IMR-90 (cell line): ENCODE data around the gene TEK. TPM values are rescaled to one million over a fixed set of nuclear protein-coding genes. Genes with fewer than 3 reads are reported as not detected.

ENCODE experiments used
- ATAC-seq: fragments of 200-7000 bp; cut with Tn5 transposase; 2 replicates; pipeline ENCODE4 v1.9.1; 2020; ENCODE audit warnings: low read depth, mild to moderate bottlenecking, moderate library complexity
- BruUV-seq: library from RNA; stranded (reverse); fragments of 400-500 nt; replicated peaks from 2 replicates; lab custom pipeline; 2021; lab: Mats Ljungman, UMichigan
- CTCF ChIA-PET: fragments of 300-600 bp; formaldehyde crosslinking; extraction: SDS; loops from one replicate; lab custom pipeline; 2021; ENCODE audit warnings: antibody characterized with exemption; lab: Yijun Ruan, JAX
- POLR2A ChIA-PET: fragments of 300-600 bp; sonication (Branson Sonifier 250); formaldehyde crosslinking; loops from one replicate; lab custom pipeline; 2022; ENCODE audit warnings: antibody characterized with exemption; ENCODE audit not compliant: unreplicated experiment; lab: Charles Lee
- DNase-seq: peaks from one replicate; pipeline ENCODE4 v3.0.0; 2013
- H2AFZ ChIP-seq: replicated peaks from 2 replicates; pipeline ENCODE3; 2013; ENCODE audit warnings: low read length, mild to moderate bottlenecking; ENCODE audit not compliant: poor library complexity
- H2AK5ac ChIP-seq: 2 replicates; pipeline ENCODE4 v1.6.1; 2013; ENCODE audit warnings: low read depth, low read length, inconsistent platforms
- H2AK9ac ChIP-seq: replicated peaks from 2 replicates; pipeline ENCODE3; 2013; ENCODE audit warnings: mild to moderate bottlenecking, low read depth, low read length, moderate library complexity; ENCODE audit not compliant: poor library complexity
- H2BK120ac ChIP-seq: 2 replicates; pipeline ENCODE4 v1.6.1; 2013; ENCODE audit warnings: low read depth, low read length, inconsistent platforms
- H2BK15ac ChIP-seq: 3 replicates; pipeline ENCODE4 v1.6.1; 2013; ENCODE audit warnings: low read depth, low read length, inconsistent platforms
- H2BK20ac ChIP-seq: 2 replicates; pipeline ENCODE4 v1.6.1; 2013; ENCODE audit warnings: low read depth, mild to moderate bottlenecking, inconsistent platforms, low read length, moderate library complexity
- H2BK5ac ChIP-seq: 2 replicates; pipeline ENCODE4 v1.6.1; 2013; ENCODE audit warnings: mild to moderate bottlenecking, low read depth, low read length, inconsistent platforms; ENCODE audit not compliant: poor library complexity, severe bottlenecking
- H3K14ac ChIP-seq: replicated peaks from 2 replicates; pipeline ENCODE4 v1.6.1; 2013; ENCODE audit warnings: low read depth, low read length, inconsistent platforms
- H3K18ac ChIP-seq: 2 replicates; pipeline ENCODE4 v1.6.1; 2013; ENCODE audit warnings: low read depth, low read length, control low read depth
- H3K23ac ChIP-seq: 2 replicates; pipeline ENCODE4 v1.6.1; 2013; ENCODE audit warnings: low read depth, low read length, inconsistent platforms
- H3K27ac ChIP-seq: 2 replicates; pipeline ENCODE4 v1.5.1; 2013; ENCODE audit warnings: mild to moderate bottlenecking, control low read depth, low read length; ENCODE audit not compliant: insufficient read depth
- H3K27me3 ChIP-seq: 2 replicates; pipeline ENCODE4 v1.6.1; 2013; ENCODE audit warnings: low read length; ENCODE audit not compliant: control insufficient read depth, insufficient read depth
- H3K36me3 ChIP-seq: 2 replicates; pipeline ENCODE4 v1.6.1; 2013; ENCODE audit warnings: low read length, mixed read lengths; ENCODE audit not compliant: control insufficient read depth, insufficient read depth
- H3K4ac ChIP-seq: 2 replicates; pipeline ENCODE4 v1.6.1; 2013; ENCODE audit warnings: low read depth, low read length, inconsistent platforms
- H3K4me1 ChIP-seq: 2 replicates; pipeline ENCODE4 v1.6.1; 2013; ENCODE audit warnings: low read length, mixed read lengths; ENCODE audit not compliant: control insufficient read depth, insufficient read depth
- H3K4me2 ChIP-seq: 2 replicates; pipeline ENCODE4 v1.6.1; 2013; ENCODE audit warnings: low read depth, mild to moderate bottlenecking, control low read depth, low read length, moderate library complexity
- H3K4me3 ChIP-seq: 2 replicates; pipeline ENCODE4 v1.5.1; 2013; ENCODE audit warnings: low read depth, mild to moderate bottlenecking, control low read depth, low read length, moderate library complexity; ENCODE audit not compliant: insufficient read depth
- H3K56ac ChIP-seq: 2 replicates; pipeline ENCODE4 v1.6.1; 2013; ENCODE audit warnings: low read length, inconsistent platforms; ENCODE audit not compliant: insufficient read depth; ENCODE audit errors: extremely low read depth
- H3K79me1 ChIP-seq, 2 experiments: 2 replicates each; pipeline ENCODE4 v1.6.1; 2013; ENCODE audit warnings: low read length in 2 of 2, inconsistent platforms in 1 of 2, low read depth in 1 of 2
- H3K9ac ChIP-seq: 2 replicates; pipeline ENCODE4 v1.6.1; 2013; ENCODE audit warnings: low read depth, low read length, control low read depth
- H3K9me1 ChIP-seq: 2 replicates; pipeline ENCODE4 v1.6.1; 2013; ENCODE audit warnings: low read length, inconsistent platforms; ENCODE audit not compliant: insufficient read depth
- H3K9me3 ChIP-seq: 2 replicates; pipeline ENCODE4 v1.6.1; 2013; ENCODE audit warnings: low read length; ENCODE audit not compliant: control insufficient read depth, insufficient read depth
- H4K20me1 ChIP-seq: 2 replicates; pipeline ENCODE4 v1.6.1; 2013; ENCODE audit warnings: low read length, inconsistent platforms; ENCODE audit not compliant: insufficient read depth
- H4K5ac ChIP-seq: 2 replicates; pipeline ENCODE4 v1.6.1; 2013; ENCODE audit warnings: mild to moderate bottlenecking, low read depth, low read length, control low read depth
- H4K8ac ChIP-seq, 2 experiments: 2 replicates each; pipeline ENCODE4 v1.6.1; 2013; ENCODE audit warnings: low read depth in 2 of 2, low read length in 2 of 2, control low read depth in 1 of 2, inconsistent platforms in 1 of 2
- H4K91ac ChIP-seq: 2 replicates; pipeline ENCODE4 v1.6.1; 2013; ENCODE audit warnings: low read depth, low read length, inconsistent platforms; ENCODE audit not compliant: insufficient read depth
- BHLHE40 ChIP-seq: fragments of 150-350 bp; IDR thresholded peaks from 2 replicates; pipeline ENCODE4 v1.6.1; 2016; ENCODE audit warnings: mild to moderate bottlenecking, low read depth, low read length
- CEBPB ChIP-seq: IDR thresholded peaks from 2 replicates; pipeline ENCODE4 v1.6.1; 2012; ENCODE audit warnings: low read depth, low read length, improper control_type of control experiment
- CHD1 ChIP-seq: IDR thresholded peaks from 2 replicates; pipeline ENCODE4 v1.6.1; 2012; ENCODE audit warnings: low read depth, low read length, improper control_type of control experiment
- MAFK ChIP-seq: IDR thresholded peaks from 2 replicates; pipeline ENCODE4 v1.6.1; 2012; ENCODE audit warnings: low read depth, low read length, improper control_type of control experiment
- MAZ ChIP-seq: IDR thresholded peaks from 2 replicates; pipeline ENCODE4 v1.6.1; 2012; ENCODE audit warnings: low read depth, mild to moderate bottlenecking, low read length, improper control_type of control experiment, moderate library complexity, borderline replicate concordance
- MXI1 ChIP-seq: IDR thresholded peaks from 2 replicates; pipeline ENCODE4 v1.6.1; 2012; ENCODE audit warnings: low read depth, mild to moderate bottlenecking, low read length, moderate library complexity, borderline replicate concordance
- NFE2L2 ChIP-seq: fragments of 150-350 bp; IDR thresholded peaks from 2 replicates; pipeline ENCODE4 v1.6.1; 2016; ENCODE audit warnings: low read depth, mild to moderate bottlenecking, low read length
- RCOR1 ChIP-seq: IDR thresholded peaks from 2 replicates; pipeline ENCODE4 v1.6.1; 2012; ENCODE audit warnings: mild to moderate bottlenecking, low read length, improper control_type of control experiment; ENCODE audit not compliant: insufficient replicate concordance
- RFX5 ChIP-seq: IDR thresholded peaks from 2 replicates; pipeline ENCODE4 v1.8.0; 2012; ENCODE audit warnings: low read depth, mild to moderate bottlenecking, low read length, moderate library complexity
- SMC3 ChIP-seq: fragments of 150-350 bp; IDR thresholded peaks from 2 replicates; pipeline ENCODE4 v1.6.1; 2016; ENCODE audit warnings: low read depth, mild to moderate bottlenecking, antibody characterized with exemption, low read length, moderate library complexity
- WGBS, 2 experiments: methylation state at CpG; one replicate each; pipeline versions ENCODE4 v1.1.5 to v1.1.7; 2013; ENCODE audit warnings: missing lambda C conversion rate in 2 of 2; ENCODE audit not compliant: insufficient read length in 1 of 2; ENCODE audit errors: extremely low coverage in 2 of 2; 5-methylcytosine and 5-hydroxymethylcytosine counted together
- dilution Hi-C: fragments of 300-500 bp; cut with HindIII; formaldehyde crosslinking; loops from one replicate; pipeline ENCODE4 v1.14.3; 2018; ENCODE audit warnings: low sequenced_read_pairs; ENCODE audit not compliant: unreplicated experiment
- in situ Hi-C: fragments of 300-500 bp; cut with MboI; formaldehyde crosslinking; loops from 3 replicates; pipeline ENCODE4 v1.14.3; 2019; ENCODE audit warnings: low sequenced_read_pairs, inconsistent platforms, mixed read lengths
- intact Hi-C: fragments of 100-400 bp; cut with micrococcal nuclease; formaldehyde crosslinking; loops from 2 replicates; pipeline ENCODE4 v1.10.0; 2022
- polyA plus RNA-seq, 3 experiments: library from polyadenylated mRNA; depleted of rRNA; stranded (reverse); fragments of >200 nt; gene quantifications; 2 replicates each; pipeline ENCODE4 v1.2.3, GENCODE V29; 2012; ENCODE audit warnings: low replicate concordance in 1 of 3
- total RNA-seq: library from RNA; depleted of rRNA; stranded (reverse); fragments of >200 nt; gene quantifications from 2 replicates; pipeline ENCODE4 v1.2.3, GENCODE V29; 2012
- TF ChIP-seq, protein P1 (sequence below): fragments of 150-350 bp; IDR thresholded peaks from 2 replicates; pipeline ENCODE4 v1.6.1; 2017; ENCODE audit warnings: mild to moderate bottlenecking, antibody characterized with exemption, low read length, low read depth
- TF ChIP-seq, protein P2 (sequence below): conservative IDR thresholded peaks from 2 replicates; pipeline ENCODE4 v1.5.1; 2012; ENCODE audit warnings: mild to moderate bottlenecking, low read depth, low read length, improper control_type of control experiment

TEK gene
- total and polyA plus RNA-seq, 2 of the 4 experiments (the other 2 are of a cell fraction), result 6.3 to 11.7 TPM

DNA sequence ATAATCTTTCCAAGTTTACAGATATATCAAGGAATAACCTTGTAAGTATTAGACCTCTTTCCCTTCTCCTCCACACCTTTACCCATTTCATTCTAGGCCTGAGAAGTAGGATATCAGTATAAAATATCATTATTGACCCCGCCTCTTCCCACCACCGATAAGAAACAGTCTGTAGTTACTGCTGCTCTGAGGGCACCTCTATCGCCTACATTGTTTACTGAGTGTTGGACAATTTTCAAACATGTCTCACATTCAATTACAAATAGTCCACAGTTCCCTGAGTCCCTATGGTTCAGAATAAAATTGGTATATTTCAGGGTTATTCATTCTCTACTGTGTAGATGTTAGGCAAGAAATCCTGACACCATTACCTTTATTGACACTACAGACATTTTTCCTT lies 73.4 kb downstream of the TEK start:
- peak overlapping the region; percentile 88; the same call in 1 of the 2 replicates for H2BK120ac ChIP-seq
- peaks cover 8% of the 10 kb centered on the region for H3K9me1 ChIP-seq
- H3K9me3 ChIP-seq, result no peaks in the 10 kb centered on the region; the same call in 1 of the 2 replicates
- DNase-seq (no peak), ATAC-seq (no peak)
- peak overlapping the region; percentile 85; the same call in 1 of the 2 replicates for H2BK20ac ChIP-seq
- peak overlapping the region in 1 of 2 experiments; percentile 62; a peak in 2 of 4 replicates for H4K8ac ChIP-seq
- no peak overlapping the region for H3K56ac ChIP-seq
- H3K4me1 ChIP-seq, result peaks cover 20% of the 10 kb centered on the region
- peaks cover 16% of the 10 kb centered on the region for H3K36me3 ChIP-seq
- H3K23ac ChIP-seq, result no peak overlapping the region
- H3K4me2 ChIP-seq, result no peak overlapping the region
- 0 out of 2 replicates have a peak overlapping the region, but pooled peaks have one; percentile 11 for H2AK5ac ChIP-seq
- H2BK5ac ChIP-seq, result peak overlapping the region; percentile 27
- intact Hi-C loops, result loop anchor here (5.0 to 10.0 kb wide), 2 partner anchors 55 to 238 kb away; partner anchors contain the start of gene PLAA
- no peak overlapping the region for H3K9ac ChIP-seq
- H4K5ac ChIP-seq, result no peak overlapping the region; the same call in 1 of the 2 replicates
- peaks cover 3 to 10% of the 10 kb centered on the region in 2 experiments; a peak in 2 of 4 replicates for H3K79me1 ChIP-seq
- peak overlapping the region; percentile 15; the same call in 2 of the 3 replicates for H2BK15ac ChIP-seq
- WGBS, 2 experiments, result no CpG with 5 or more reads among the region's 3 CpGs
- no peak overlapping the region for H3K27ac ChIP-seq
- no peak for TF ChIP-seq MXI1
- no peak for TF ChIP-seq NFE2L2
- no peak for TF ChIP-seq MAFK
- TF ChIP-seq MAZ, result no peak
- TF ChIP-seq CEBPB, result no peak
- TF ChIP-seq RCOR1, result no peak
- no peak for TF ChIP-seq RFX5
- no peak for TF ChIP-seq CHD1
- TF ChIP-seq, protein P1, sequence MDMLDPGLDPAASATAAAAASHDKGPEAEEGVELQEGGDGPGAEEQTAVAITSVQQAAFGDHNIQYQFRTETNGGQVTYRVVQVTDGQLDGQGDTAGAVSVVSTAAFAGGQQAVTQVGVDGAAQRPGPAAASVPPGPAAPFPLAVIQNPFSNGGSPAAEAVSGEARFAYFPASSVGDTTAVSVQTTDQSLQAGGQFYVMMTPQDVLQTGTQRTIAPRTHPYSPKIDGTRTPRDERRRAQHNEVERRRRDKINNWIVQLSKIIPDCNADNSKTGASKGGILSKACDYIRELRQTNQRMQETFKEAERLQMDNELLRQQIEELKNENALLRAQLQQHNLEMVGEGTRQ, result no peak
- no peak for TF ChIP-seq BHLHE40
- TF ChIP-seq, protein P2, sequence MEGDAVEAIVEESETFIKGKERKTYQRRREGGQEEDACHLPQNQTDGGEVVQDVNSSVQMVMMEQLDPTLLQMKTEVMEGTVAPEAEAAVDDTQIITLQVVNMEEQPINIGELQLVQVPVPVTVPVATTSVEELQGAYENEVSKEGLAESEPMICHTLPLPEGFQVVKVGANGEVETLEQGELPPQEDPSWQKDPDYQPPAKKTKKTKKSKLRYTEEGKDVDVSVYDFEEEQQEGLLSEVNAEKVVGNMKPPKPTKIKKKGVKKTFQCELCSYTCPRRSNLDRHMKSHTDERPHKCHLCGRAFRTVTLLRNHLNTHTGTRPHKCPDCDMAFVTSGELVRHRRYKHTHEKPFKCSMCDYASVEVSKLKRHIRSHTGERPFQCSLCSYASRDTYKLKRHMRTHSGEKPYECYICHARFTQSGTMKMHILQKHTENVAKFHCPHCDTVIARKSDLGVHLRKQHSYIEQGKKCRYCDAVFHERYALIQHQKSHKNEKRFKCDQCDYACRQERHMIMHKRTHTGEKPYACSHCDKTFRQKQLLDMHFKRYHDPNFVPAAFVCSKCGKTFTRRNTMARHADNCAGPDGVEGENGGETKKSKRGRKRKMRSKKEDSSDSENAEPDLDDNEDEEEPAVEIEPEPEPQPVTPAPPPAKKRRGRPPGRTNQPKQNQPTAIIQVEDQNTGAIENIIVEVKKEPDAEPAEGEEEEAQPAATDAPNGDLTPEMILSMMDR, result no peak
- no peak for TF ChIP-seq SMC3
- no peak overlapping the region for H3K14ac ChIP-seq
- H3K27me3 ChIP-seq, result no peaks in the 10 kb centered on the region
- dilution Hi-C loops, result no loop called here
- H4K91ac ChIP-seq, result peak overlapping the region; percentile 50
- H2AFZ ChIP-seq, result no peak overlapping the region
- no TSS peak for BruUV-seq
- H3K4me3 ChIP-seq, result no peak overlapping the region
- H3K18ac ChIP-seq, result peak overlapping the region; percentile 52; the same call in 1 of the 2 replicates
- ChIA-PET CTCF (no interaction called here), POLR2A (no interaction called here)
- no peaks in the 10 kb centered on the region for H4K20me1 ChIP-seq
- in situ Hi-C loops, result no loop called here
- no peak overlapping the region for H2AK9ac ChIP-seq
- no peak overlapping the region for H3K4ac ChIP-seq
